Tibial nerve (tissue), 4 donors: ENCODE results near the gene STAB2. TPM values are rescaled to one million over a fixed set of nuclear protein-coding genes. Genes with fewer than 3 reads are reported as not detected.
"Not testable (repeated sequence)": the region's sequence is repeated elsewhere in the genome, so short reads cannot be mapped to it uniquely, and the experiment has no call there.

Experiments used
- DNase-seq, 2 donors: peaks; one replicate each; pipeline ENCODE4 v3.0.0-alpha.2; 2019; ENCODE audit warnings: low spot score in 2 of 2
- H3K27ac ChIP-seq, 4 donors: fragments of 200-600 bp; sonication (generic) in 3 of 4; one replicate each; pipeline ENCODE4 v1.5.1; 2017 to 2019; ENCODE audit warnings: mild to moderate bottlenecking in 1 of 4
- H3K27me3 ChIP-seq, 2 donors: fragments of 200-600 bp; sonication (generic) in 1 of 2; one replicate each; pipeline versions ENCODE4 v1.5.1 to v1.6.0; 2017 to 2019
- H3K36me3 ChIP-seq, 3 donors: fragments of 200-600 bp; sonication (generic); one replicate each; pipeline ENCODE4 v1.5.1; 2018 to 2019
- H3K4me1 ChIP-seq, 4 donors: fragments of 200-600 bp; sonication (generic) in 3 of 4; one replicate each; pipeline ENCODE4 v1.5.1; 2017 to 2019
- H3K4me3 ChIP-seq, 4 donors: fragments of 200-600 bp; sonication (generic) in 3 of 4; one replicate each; pipeline ENCODE4 v1.5.1; 2017 to 2019; ENCODE audit warnings: mild to moderate bottlenecking in 1 of 4, moderate library complexity in 1 of 4
- H3K9me3 ChIP-seq, 4 donors: fragments of 200-600 bp; sonication (generic) in 3 of 4; one replicate each; pipeline ENCODE4 v1.5.1; 2017 to 2019
- EP300 ChIP-seq, 2 donors: sonication (generic); formaldehyde crosslinking; IDR thresholded peaks; one replicate each; pipeline ENCODE4 v1.6.1; 2017; ENCODE audit warnings: antibody characterized with exemption in 2 of 2, mild to moderate bottlenecking in 1 of 2
- POLR2A ChIP-seq, 2 donors: fragments of 450-650 bp; IDR thresholded peaks; one replicate each; pipeline ENCODE4 v1.6.1; 2017; ENCODE audit warnings: antibody characterized with exemption in 2 of 2, mild to moderate bottlenecking in 2 of 2, moderate library complexity in 2 of 2
- WGBS, 2 donors: methylation state at CpG; one replicate each; pipeline ENCODE4 v1.1.5; 2018; 5-methylcytosine and 5-hydroxymethylcytosine counted together
- total RNA-seq, 4 donors: library from RNA; depleted of rRNA; stranded (reverse); fragments of >200 nt; gene quantifications; one replicate each; pipeline ENCODE4 v1.1.0, GENCODE V29; 2016
- TF ChIP-seq, protein P1 (sequence below), 5 experiments: fragments of 200-600 bp in 3 of 5; fragments of 450-650 bp in 2 of 5; sonication (generic) in 3 of 5; IDR thresholded peaks; one replicate each; pipeline ENCODE4 v1.5.1; 2016 to 2019; ENCODE audit warnings: antibody characterized with exemption in 5 of 5, mild to moderate bottlenecking in 3 of 5, moderate library complexity in 2 of 5

The STAB2 gene
- total RNA-seq, 4 donors from 2014 or later = 0.20 TPM; not detected in 3

DNA sequence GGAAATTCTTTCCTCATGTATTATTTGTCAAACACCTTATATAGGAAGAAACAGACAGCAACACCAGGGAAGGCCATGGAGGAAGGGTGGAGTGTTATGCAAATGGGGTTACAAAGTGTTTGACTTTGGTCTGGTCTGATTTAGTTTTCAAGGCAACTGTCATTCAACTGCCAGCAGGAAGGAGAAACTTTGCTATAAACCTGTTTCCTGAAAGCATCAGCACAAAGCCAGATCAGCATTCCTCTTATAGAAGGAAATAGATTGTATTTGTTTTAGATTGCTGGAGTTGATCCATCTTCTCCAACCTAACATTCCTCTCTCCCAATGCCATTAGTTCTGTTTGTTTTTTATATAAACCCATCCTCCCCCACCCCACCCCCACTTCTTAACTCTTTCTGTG is 65.7 kb downstream of the STAB2 start:
- no peak overlapping the region for H3K27ac ChIP-seq
- DNase-seq = no peak
- no peaks in the 10 kb centered on the region for H3K4me1 ChIP-seq
- H3K4me3 ChIP-seq = no peak overlapping the region
- no peaks in the 10 kb centered on the region for H3K27me3 ChIP-seq
- H3K36me3 ChIP-seq = no peaks in the 10 kb centered on the region
- H3K9me3 ChIP-seq = no peaks in the 10 kb centered on the region
- no peak for TF ChIP-seq EP300 (IDR thresholded peaks at IDR 0.05)
- TF ChIP-seq, protein P1, sequence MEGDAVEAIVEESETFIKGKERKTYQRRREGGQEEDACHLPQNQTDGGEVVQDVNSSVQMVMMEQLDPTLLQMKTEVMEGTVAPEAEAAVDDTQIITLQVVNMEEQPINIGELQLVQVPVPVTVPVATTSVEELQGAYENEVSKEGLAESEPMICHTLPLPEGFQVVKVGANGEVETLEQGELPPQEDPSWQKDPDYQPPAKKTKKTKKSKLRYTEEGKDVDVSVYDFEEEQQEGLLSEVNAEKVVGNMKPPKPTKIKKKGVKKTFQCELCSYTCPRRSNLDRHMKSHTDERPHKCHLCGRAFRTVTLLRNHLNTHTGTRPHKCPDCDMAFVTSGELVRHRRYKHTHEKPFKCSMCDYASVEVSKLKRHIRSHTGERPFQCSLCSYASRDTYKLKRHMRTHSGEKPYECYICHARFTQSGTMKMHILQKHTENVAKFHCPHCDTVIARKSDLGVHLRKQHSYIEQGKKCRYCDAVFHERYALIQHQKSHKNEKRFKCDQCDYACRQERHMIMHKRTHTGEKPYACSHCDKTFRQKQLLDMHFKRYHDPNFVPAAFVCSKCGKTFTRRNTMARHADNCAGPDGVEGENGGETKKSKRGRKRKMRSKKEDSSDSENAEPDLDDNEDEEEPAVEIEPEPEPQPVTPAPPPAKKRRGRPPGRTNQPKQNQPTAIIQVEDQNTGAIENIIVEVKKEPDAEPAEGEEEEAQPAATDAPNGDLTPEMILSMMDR (IDR thresholded peaks at IDR 0.05) = no peak
- TF ChIP-seq POLR2A (IDR thresholded peaks at IDR 0.05) = no peak

DNA sequence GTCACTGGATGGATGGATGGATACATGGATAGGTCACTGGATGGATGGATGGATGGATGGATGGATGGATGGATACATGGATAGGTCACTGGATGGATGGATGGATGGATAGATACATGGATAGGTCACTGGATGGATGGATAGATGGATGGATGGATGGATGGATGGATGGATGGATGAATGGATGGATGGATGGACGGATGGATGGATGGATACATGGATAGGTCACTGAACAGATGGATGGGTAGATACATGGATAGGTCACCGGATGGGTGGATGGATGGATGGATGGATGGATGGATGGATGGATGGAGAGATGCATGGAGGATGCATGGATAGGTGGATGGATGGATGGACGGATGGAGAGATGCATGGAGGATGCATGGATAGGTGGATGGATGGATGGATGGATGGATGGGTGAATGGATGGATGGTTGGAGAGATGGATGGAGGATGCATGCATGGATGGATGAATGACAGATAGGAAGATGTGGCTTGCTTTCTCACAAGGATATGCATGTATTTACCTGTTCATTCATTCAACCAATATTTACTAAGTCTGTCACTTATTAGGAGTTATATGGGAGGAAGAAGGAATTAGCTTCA is 66.6 kb downstream of the STAB2 start:
- H3K4me1 ChIP-seq, H3K9me3 ChIP-seq: not testable (repeated sequence)
- 81 to 86% methylated on average over 3 of the region's 3 CpGs for WGBS, 2 donors

DNA sequence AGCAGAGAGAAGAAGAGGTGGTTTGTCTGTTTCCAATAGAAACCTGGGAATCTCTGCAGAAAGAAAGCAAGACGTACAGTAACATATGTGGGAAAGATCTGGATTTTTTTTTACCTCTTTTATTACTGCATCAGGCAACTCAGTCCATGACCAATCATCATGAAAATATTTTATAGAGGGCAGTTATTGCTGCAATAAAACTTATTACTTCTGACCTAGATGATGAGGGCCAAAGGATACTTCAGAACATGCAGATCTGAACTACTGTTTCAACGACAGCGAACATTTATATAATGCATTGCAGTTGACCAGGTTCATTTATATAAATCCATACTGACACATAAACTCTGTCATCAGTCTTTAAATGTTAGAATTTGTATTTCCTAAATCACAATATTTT is 67.7 kb downstream of the STAB2 start:
- H3K9me3 ChIP-seq = no peaks in the 10 kb centered on the region
- no peaks in the 10 kb centered on the region for H3K36me3 ChIP-seq
- no peak overlapping the region for H3K27ac ChIP-seq
- TF ChIP-seq POLR2A (IDR thresholded peaks at IDR 0.05) (no peak), EP300 (IDR thresholded peaks at IDR 0.05) (no peak)
- TF ChIP-seq, protein P1 (IDR thresholded peaks at IDR 0.05) = no peak
- H3K27me3 ChIP-seq = no peaks in the 10 kb centered on the region
- WGBS, 2 donors = 80 to 89% methylated on average over 3 of the region's 3 CpGs
- H3K4me1 ChIP-seq = no peaks in the 10 kb centered on the region
- H3K4me3 ChIP-seq = no peak overlapping the region
- DNase-seq = no peak

More for the DNA sequence above, 66.6 kb downstream of the STAB2 start:
- H3K27me3 ChIP-seq, H3K27ac ChIP-seq, DNase-seq, H3K36me3 ChIP-seq, H3K4me3 ChIP-seq: not testable (repeated sequence)

DNA sequence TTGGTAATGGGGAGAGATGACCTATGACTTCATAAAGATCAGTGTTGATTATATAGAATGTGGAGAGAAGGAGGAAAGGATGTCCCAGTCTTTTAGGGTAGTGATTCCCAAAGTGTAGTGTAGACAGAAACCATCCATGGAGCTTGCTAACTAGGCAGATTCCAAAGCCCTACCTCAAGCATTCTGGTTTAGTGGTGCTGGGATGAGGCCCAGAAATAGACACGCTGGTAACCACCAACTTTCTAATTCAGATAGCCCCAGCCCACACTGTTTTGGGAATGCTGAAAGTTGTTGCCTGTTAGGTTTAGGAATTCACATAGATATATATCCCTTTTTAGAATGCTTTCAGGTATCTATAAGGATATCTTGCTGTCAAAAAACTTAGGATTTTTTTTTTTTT is 69.2 kb downstream of the STAB2 start:
- Histone ChIP-seq H3K27ac (no peak overlapping the region), H3K4me1 (no peaks in the 10 kb centered on the region), H3K4me3 (no peak overlapping the region), H3K9me3 (no peaks in the 10 kb centered on the region), H3K27me3 (no peaks in the 10 kb centered on the region), H3K36me3 (no peaks in the 10 kb centered on the region)
- DNase-seq = no peak
- 71 to 95% methylated on average over 1 of the region's 1 CpG for WGBS, 2 donors
- TF ChIP-seq POLR2A (IDR thresholded peaks at IDR 0.05) (no peak), EP300 (IDR thresholded peaks at IDR 0.05) (no peak)
- TF ChIP-seq, protein P1 (IDR thresholded peaks at IDR 0.05) = no peak

DNA sequence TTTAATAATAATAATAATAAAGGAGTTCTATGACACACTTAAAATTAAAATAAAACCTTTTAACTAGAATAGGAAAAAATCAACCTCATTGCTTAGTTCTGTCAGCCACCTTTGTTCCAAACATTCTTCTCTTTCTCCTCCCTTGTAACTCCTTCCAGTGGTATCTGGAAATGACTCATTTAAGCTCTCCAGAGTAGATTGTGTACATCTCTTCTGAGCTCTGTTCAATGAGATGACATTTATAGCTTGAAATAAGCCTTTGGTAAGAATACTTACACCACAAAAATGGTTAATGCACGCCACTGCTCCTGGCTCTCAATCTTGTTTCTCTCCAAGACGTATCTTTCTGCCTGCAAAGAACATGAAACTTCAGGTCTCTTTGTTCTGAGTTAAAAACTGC is 70.3 kb downstream of the STAB2 start:
- DNase-seq = no peak
- TF ChIP-seq, protein P1 (IDR thresholded peaks at IDR 0.05) = no peak
- TF ChIP-seq POLR2A (IDR thresholded peaks at IDR 0.05) = no peak
- no peak for TF ChIP-seq EP300 (IDR thresholded peaks at IDR 0.05)
- WGBS, 2 donors = 40 to 42% methylated on average over 2 of the region's 2 CpGs
- Histone ChIP-seq H3K36me3 (no peaks in the 10 kb centered on the region), H3K9me3 (no peaks in the 10 kb centered on the region), H3K4me1 (no peaks in the 10 kb centered on the region), H3K4me3 (no peak overlapping the region), H3K27ac (no peak overlapping the region), H3K27me3 (no peaks in the 10 kb centered on the region)

DNA sequence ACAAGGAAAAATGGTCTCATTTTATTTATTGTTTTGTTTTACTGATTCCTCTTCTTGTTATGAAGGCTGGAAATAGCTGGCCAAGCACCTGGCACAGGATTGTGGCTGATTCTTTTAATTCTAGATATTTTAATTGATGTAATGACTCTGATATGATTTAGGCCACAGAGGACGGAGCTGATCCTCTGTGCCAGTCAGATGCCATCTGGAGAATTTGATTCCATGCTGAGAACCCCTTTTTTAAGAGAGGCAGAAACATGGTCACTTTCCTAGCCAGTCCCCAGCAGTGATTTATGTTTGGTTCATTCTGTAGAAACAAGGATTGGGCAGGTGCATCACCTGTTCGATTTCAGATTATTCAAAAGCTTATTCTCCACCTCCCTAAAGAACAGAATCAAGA is 77.6 kb downstream of the STAB2 start:
- H3K27me3 ChIP-seq = no peaks in the 10 kb centered on the region
- H3K36me3 ChIP-seq = no peaks in the 10 kb centered on the region
- no peak overlapping the region for H3K27ac ChIP-seq
- H3K4me3 ChIP-seq = no peak overlapping the region
- 86 to 87% methylated on average over 2 of the region's 2 CpGs for WGBS, 2 donors
- no peak for DNase-seq
- H3K4me1 ChIP-seq = no peaks in the 10 kb centered on the region
- TF ChIP-seq, protein P1 (IDR thresholded peaks at IDR 0.05) = no peak
- TF ChIP-seq POLR2A (IDR thresholded peaks at IDR 0.05) (no peak), EP300 (IDR thresholded peaks at IDR 0.05) (no peak)
- no peaks in the 10 kb centered on the region for H3K9me3 ChIP-seq
